GM20431 (cell line): Measurements from ENCODE around the gene DPRX.

ENCODE experiments used
- in situ Hi-C: fragments of 300-500 bp; cut with MseI, MboI; formaldehyde crosslinking; loops from one replicate; pipeline ENCODE4 v1.15.0; 2020; ENCODE audit warnings: low sequenced_read_pairs; ENCODE audit not compliant: unreplicated experiment

Gene DPRX, protein sequence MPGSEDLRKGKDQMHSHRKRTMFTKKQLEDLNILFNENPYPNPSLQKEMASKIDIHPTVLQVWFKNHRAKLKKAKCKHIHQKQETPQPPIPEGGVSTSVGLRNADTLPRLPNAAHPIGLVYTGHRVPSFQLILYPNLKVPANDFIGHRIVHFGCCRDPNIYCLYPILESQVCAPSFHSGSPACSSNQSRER

DNA sequence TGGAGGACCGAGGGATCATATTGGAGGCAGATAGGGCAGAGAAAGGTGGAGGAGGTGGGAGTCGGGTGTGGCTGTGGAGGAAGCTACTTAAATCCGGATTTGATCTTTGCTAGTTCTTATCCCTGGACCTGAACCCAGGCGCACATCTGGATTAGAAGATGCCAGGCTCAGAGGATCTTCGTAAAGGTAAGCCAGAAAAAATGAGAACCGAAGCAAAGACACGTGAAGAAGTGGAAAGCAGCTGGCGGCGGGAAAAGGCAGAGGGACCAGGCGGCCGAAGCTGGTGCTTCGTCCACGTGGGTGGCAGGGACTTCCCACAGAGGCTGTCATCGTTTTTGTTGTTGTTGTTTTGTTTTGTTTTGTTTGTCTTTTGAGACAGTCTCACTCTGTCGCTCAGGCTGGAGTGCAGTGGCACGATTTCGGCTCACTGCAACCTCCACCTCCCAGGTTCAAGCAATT is at the start of gene DPRX:
Gene DPRX (plus strand): TSS at position 51 of the 459 bp plus-strand sequence. CDS start 108 bp downstream, at position 159.
- in situ Hi-C loops: no loop called here

DNA sequence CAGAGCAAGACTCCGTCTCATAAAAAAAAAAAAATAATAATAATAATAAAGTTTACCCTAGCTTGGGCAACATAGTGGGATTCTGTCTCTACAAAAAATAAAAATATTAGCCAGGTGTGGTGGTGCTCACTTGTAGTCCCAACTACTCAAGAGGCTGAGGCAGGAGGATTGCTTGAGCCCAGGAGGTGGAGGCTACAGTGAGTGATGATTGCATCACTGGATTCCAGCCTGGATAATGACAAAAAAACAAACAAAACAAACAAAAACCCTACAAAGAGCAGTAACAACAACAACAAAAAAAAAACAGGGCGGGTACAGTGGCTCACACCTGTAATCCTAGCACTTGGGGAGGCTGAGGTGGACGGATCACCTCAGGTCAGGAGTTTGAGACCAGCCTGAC is 48.6 kb upstream of the DPRX start:
- in situ Hi-C loops: no loop called here

DNA sequence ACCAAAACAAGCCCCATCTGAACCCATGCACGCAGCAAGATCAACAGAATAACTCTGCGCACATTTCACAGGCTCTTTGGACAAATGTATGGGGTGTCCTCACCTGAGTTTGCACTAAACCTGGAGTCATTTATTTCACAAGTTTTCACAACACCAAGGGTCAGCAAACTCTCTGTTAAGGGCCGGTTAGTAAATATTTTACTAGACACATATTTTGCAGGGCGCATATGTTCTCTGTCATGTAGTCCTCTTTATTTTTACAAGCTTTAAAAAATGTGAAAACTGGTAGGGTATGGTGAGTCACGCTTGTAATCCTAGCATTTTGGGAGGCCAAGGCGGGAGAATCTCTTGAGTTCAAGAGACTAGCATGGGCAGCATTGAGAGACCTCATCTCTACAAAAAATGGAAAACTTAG is 45.5 kb upstream of the DPRX start:
- in situ Hi-C loops: no loop called here

DNA sequence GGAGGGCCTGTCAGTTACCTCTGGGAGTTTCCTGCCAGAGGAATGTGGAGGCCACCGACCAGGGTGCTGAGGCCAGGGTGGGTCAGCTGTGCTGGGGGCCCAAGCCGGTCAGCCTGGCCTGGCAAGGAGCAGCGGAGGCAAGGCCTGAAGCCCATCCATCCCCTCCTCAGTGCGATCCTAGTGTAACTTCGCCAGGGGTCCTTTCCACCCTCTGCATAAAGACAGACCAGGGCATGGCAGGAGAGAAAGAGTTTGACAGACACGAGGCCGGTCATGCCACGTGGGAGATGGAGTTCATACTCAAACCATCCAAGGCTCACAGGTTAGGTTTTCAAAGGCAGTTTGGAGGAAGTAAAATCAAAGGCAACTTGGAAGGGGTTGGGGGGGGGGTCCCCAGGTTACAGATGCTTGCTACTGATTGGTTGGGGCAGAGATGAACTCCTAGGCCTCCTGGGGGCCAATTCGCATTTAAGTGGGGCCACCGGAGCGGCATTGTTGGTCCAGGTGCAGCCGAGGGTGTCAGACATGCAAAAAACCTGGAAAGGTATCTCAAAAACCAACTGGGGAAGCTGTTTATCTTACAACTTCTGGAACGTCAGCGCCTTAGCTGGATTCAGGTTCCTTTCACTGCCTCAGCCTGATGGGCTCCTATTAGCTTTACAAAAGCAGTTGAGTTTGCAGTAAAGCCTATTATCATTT is 36.8 kb upstream of the DPRX start:
- in situ Hi-C loops: no loop called here

DNA sequence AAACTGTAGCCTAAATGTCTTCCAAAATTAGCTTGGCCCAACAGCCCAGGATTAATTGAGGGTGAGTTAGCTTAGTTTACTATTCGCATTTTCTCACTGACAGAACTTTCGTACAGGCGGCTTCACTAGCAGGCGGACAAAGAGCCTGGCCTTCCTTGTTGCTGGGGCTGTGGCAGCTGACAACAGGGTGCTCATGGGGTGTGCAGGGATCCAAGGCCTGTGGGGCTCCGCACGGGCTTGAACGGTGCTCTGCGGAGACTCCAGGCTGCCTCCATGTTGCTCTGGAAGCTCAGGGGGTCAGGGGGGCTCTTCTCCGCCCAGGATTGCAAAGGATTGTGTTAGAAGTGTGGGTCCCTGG is 36.3 kb upstream of the DPRX start:
- in situ Hi-C loops: no loop called here

DNA sequence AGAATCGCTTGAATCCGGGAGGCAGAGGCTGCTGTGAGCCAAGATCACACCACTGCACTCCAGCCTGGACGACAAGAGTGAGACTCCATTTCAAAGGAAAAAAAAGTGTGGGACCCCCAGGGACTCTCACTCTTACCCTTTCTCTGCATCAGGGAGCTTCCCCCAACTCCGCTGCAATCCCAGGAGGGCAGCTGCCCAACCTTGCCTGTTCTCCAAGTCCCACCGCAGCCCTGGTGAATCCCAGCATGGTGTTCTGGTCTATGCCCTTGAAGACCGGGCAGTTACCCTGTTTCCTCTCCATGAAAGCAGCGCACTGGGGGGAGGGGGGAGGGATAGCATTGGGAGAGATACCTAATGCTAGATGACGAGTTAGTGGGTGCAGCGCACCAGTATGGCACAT is 35.7 kb upstream of the DPRX start:
- in situ Hi-C loops: no loop called here

DNA sequence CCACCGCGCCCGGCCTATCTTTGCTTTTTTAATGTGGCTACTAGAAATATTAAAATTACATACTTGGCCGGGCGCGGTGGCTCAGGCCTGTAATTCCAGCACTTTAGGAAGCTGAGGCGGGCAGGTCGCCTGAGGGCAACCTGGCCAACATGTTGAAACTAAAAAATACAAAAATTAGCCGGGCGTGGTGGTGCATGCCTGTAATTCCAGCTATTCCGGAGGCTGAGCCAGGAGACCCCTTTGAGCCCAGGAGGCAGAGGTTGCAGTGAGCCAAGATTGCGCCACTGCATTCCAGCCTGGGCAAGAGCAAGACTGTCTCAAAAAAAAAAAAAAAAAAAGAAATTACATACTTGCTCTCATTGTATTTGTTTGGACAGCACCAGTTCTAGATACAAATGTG is 34.8 kb upstream of the DPRX start:
- in situ Hi-C loops: no loop called here

DNA sequence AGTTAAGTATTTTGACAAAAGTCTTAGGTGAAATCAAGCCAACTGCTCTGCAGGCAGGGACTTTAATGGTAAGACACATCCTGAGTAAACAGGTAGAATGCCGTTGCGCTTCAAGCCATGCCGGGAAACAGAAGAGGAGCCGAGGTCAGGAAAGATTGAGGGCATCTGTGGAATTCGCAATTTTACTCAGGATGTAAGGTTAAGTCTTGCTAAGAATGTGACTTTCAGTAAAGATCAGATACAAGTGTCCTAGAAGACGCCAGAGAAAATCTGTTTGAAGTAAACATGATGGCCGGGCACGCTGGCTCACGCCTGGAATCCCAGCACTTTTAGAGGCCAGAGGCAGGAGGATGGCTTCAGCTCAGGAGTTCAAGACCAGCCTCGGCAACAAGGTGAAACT is 33.4 kb upstream of the DPRX start:
- in situ Hi-C loops: no loop called here

DNA sequence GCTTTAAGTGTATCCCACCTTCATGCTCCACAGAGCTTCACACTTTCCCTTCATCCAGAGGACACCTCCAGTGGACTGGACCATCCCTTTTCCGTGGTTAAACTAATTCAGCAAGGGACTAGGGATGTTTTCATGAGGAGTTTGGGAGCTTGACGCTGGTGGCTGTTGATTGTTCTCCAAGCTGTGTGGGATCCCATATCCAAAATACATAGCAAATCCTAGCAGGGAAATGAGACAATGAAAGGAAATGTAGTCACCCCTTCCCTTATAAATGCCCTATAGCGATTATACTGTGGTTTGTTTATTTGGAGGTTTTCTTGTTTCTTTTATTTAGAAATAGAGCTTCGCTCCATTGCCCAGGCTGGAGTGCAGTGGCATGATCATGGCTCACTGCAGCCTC is 31.6 kb upstream of the DPRX start:
- in situ Hi-C loops: no loop called here

DNA sequence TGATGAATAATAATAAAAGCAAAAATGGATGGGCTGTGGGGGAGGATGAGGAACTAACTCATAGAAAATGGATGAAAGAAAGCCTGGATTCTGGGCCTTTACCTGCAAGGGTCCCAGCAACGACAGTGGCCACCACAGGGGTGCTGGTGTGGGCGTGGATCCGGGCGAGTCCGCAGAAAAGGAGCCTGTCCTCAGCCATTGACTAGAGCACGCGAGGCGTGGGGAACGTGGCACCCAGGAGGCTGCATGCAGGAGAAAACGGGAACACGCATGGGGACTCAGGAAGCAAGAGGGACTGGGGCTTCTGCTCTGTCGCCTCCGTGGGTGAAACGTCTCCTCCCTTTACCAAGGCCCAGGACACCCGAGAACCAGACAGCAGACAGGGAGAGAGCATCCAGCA is 25.8 kb upstream of the DPRX start:
- in situ Hi-C loops: no loop called here

DNA sequence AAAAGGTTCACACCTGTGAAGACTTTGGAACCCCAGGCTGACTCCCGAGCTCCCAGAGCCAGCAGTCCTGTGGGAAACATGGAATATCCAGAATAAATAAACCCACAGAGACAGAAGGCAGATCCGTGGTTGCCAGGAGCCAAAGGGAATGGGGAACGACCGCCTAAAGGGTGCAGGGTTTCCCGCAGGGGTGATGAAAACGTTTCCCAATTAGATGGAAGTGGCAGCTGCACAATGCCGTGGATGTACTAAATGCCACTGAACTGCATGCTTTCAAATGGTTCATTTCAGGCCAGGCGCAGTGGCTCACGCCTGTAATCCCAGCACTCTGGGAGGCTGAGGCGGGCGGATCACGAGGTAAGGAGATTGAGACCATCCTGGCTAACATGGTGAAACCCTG is 23.4 kb upstream of the DPRX start:
- in situ Hi-C loops: no loop called here

DNA sequence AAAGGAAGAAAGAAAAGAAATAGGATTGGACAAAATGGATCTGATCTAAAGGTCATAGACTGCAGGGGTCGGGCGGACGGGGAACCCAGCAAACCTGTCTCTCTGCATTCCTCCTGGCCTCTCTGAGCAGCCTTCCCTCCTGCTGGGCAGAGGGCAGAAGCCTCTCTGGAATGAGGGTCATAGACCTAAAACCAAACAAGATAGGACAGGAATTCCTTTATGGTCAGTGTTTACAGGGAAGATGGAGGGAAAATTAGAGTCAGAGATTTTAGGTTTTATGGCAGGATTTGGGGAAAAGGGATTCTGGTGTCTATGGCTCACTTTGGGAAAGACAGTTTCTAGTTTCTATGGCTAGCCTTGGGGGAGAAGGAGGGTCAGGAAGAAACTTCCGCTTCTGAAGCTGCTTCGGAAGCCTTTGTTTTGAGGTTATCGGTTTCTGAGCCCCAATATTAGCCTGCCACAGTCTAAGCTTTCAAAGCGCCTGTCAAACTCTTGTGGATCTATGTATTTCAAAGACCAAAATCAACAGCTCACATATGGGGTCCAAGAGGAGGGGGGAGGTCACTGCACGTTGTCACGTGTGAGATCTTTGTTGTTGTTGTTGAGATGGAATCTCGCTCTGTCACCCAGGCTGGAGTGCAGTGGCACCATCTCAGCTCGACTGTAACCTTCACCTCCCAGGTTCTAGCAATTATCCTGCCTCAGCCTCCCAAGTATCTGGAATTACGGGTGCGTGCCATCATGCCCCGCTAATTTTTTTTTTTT is 18.9 kb upstream of the DPRX start:
- in situ Hi-C loops: no loop called here

DNA sequence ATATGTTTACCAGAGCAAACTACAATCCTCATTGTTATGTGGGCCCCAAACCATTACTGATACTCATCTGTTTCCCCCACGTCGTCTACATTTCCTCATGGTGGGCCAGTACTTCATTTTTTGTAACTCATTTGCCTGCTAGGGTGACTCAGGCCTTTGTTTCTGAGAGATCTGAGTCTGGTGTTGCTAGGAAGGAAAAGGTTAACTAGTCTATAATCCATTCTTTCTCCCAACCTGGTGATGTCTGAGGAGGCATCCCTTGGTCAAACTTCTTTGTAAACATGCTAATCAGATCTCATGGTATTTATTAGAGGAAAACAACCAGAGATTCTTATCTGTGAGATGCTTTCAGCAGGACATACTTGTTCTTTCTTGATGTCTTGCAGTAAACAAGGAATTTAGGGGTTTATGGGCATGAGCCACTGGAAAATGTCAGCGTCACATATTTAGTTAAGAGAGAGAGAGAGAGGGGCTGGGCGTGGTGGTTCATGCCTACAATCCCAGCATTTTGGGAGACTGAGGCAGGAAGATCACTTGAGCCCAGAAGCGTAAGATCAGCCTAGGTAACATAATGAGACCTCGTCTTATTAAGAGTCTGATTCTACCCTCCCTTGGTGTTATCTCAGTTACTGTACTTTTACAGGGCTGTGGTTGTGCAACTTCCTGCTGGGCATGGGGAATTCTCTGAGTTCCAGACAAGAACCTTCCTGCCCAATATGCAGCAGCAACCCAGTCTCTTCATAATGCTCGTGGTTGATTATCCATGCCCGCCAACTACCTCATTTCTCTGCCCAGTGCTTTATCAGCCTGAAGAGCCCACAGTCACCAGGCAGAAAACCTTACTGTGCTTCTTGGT is 9.7 kb upstream of the DPRX start:
- in situ Hi-C loops: no loop called here

DNA sequence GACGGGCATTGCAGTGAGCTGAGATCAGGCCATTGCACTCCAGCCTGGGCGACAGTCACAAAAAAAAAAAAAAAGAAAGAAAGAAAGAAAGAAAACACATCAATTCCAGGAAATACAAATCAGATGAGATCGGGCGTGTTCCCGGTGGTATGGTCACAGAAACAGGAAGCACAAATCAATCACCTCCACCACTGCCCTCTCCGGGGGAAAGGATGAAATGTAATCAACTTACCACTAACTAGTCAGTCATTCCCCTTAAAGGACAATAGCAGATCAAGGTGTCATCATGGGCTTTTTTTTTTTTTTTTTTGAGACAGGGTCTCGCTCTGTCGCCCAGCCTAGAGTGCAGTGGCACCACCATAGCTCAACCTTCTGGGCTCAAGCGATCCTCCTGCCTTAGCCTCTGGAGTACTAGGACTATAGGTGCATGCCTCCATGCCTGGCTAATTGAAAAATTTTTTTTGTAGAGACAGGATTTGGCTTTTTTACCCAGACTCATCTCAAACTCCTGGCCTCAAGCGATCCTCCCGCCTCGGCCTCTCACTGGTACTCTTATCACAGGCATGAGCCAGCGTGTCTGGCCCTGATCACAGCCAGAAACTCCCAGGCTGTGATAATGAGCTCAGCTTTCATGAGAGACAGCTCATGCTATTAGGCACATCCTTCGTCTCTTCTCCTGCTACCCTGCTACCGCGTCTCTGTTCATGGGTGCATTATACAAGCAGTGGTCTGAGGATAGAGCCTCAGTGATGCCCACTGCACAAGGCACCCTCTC is 6.8 kb upstream of the DPRX start:
- in situ Hi-C loops: no loop called here

DNA sequence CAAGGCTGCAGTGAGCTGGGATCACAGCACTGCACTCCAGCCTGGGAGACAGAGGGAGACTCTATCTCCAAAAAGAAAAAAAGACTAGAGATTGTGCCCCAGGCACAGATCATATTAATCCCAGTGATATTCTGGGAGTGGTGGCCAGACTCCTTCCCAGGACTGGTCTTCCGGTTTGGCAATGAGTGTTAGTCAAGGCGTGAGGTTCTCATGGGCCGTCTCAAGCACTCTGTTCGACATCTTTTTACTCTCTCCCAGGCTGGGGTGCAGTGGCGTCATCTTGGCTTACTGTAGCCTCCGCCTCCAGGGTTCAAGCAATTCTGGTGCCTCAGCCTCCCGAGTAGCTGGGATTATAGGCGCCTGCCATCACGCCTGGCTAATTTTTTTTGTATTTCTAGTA is 5.3 kb upstream of the DPRX start:
- in situ Hi-C loops: no loop called here

DNA sequence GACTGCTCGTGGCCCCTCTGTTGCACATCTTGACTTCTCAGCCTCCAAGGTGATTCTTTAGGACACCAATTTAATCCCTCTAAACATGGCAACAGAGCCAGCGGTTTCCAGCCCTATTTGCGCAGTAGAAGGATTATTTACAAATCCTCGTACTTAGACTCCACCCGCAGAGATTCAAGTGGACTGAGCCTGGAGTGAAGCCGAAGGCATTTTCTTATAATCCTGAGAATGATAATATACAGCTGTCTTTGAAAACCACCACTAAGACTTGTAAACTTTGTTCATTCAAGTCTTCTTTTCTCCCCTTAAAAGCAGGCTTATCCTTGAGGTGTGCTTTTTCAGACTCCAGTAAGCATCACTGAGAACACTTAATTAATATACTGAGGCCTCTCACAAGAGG is 4.8 kb upstream of the DPRX start:
- in situ Hi-C loops: no loop called here

DNA sequence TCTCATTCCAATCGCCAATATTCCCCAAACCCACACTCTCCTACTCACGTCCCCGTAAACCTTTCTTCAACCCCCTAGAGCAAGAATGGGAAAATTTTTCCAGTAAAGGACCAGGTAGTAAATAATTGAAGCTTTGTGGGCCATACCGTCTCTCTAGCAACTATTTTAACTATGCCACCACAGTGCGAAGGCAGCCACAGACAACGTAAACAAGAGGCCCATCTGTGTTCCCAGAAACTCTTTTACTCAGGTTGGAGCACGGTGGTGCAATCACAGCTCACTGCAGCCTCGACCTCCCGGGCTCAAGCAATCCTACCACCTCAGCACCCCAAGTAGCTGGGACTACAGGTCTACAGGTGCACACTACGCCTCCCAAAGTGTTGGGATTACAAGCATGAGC is 3.0 kb downstream of the DPRX start:
- in situ Hi-C loops: no loop called here

DNA sequence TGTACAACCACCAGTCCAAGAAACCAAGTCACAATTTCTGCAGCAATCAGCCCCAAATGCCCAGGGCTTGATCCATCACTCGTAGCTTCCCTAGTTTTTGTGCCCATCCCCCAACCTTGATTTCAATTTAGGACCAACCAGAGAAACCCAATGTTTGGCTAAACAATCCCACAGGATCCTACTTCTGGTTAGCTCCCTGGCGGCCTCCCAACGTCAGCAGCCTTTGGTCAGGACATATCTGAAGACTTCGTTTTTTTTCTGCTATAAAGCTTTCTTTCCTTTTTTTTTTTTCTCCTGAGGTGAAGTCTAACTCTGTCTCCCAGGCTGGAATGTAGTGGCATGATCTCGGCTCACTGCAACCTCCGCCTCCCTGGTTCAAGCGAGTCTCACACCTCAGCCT is 7.7 kb downstream of the DPRX start:
- in situ Hi-C loops: no loop called here

DNA sequence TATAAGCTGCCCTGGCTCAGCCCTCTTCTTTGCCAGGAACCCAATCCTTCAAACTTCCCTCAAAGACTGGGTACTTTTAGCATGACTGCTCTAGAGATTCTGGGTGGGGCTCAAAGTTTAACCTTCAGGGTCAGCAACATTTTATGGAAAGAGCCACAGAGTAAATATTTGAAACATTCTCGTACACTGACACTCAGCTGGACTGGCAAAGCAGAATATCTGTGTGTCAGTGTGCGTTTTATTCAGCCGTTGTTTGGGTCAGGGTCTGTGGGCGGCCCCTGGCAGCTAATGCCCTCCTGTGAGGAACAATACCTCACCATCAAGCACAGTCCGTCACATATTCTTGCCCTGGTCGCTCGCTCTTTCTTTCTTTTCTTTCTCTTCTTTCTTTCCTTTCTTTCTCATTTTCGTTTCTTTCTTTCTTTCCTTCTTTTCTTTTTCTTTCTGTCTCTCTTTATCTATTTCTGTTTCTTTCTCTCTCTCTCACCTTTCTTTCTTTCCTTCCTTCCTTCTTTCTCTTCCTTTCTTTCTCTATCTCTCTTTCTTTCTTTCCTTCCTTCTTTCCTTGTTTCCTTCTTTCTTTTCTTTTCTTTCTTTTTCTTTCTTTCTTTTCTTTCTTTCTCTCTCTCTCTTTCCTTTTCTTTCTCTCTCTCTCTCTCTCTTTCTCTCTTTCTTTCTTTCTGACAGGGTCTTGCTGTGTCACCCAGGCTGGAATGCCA is 10.7 kb downstream of the DPRX start:
- in situ Hi-C loops: no loop called here
